GM10847 (cell line): ENCODE results near the gene SETBP1.

Experiments used
- POLR2A ChIP-seq: IDR thresholded peaks from 2 replicates; pipeline ENCODE4 v1.6.1; 2011; ENCODE audit not compliant: insufficient read length; ENCODE audit errors: extremely low read depth

Gene SETBP1

GRCh38 chr18:45102126-45102525 lies 421.4 kb downstream of the SETBP1 start:
- no peak for TF ChIP-seq POLR2A

GRCh38 chr18:45102863-45103262 lies 422.2 kb downstream of the SETBP1 start:
- no peak for TF ChIP-seq POLR2A

GRCh38 chr18:45103319-45104048 lies 422.8 kb downstream of the SETBP1 start:
- no peak for TF ChIP-seq POLR2A

GRCh38 chr18:45104049-45104395 lies 423.3 kb downstream of the SETBP1 start:
- no peak for TF ChIP-seq POLR2A

GRCh38 chr18:45106331-45106774 lies 425.7 kb downstream of the SETBP1 start:
- TF ChIP-seq POLR2A, result no peak

GRCh38 chr18:45107425-45107824 lies 426.7 kb downstream of the SETBP1 start:
- no peak for TF ChIP-seq POLR2A

GRCh38 chr18:45108754-45109153 lies 428.1 kb downstream of the SETBP1 start:
- TF ChIP-seq POLR2A, result no peak

GRCh38 chr18:45109271-45109670 lies 428.6 kb downstream of the SETBP1 start:
- no peak for TF ChIP-seq POLR2A

GRCh38 chr18:45109706-45110105 lies 429.0 kb downstream of the SETBP1 start:
- no peak for TF ChIP-seq POLR2A

- no peak for TF ChIP-seq POLR2A
Observed at GRCh38 chr18:45110577-45111501, 430.2 kb downstream of the SETBP1 start.

GRCh38 chr18:45111502-45111848 lies 430.8 kb downstream of the SETBP1 start:
- TF ChIP-seq POLR2A, result no peak

- TF ChIP-seq POLR2A, result no peak
Observed at GRCh38 chr18:45112682-45113081, 432.0 kb downstream of the SETBP1 start.

GRCh38 chr18:45116116-45116515 lies 435.4 kb downstream of the SETBP1 start:
- TF ChIP-seq POLR2A, result no peak
